SK-N-SH (cell line): ENCODE measurements around the gene SERTAD2. TPM values are rescaled to one million over a fixed set of nuclear protein-coding genes. Genes with fewer than 3 reads are reported as not detected.

Experiments used
- CTCF ChIA-PET: fragments of 300-600, 350-600 bp; formaldehyde crosslinking; extraction: SDS; loops from one replicate; lab custom pipeline; 2021; lab: Yijun Ruan, JAX
- POLR2A ChIA-PET: fragments of 350-600 bp; sonication (Branson Sonifier 250); formaldehyde crosslinking; extraction: SDS; loops from one replicate; lab custom pipeline; 2020; ENCODE audit warnings: antibody characterized with exemption, inconsistent platforms; lab: Yijun Ruan, JAX
- DNase-seq: peaks from one replicate; pipeline ENCODE4 v3.0.0; 2012
- H2AFZ ChIP-seq: fragments of 200-600 bp; sonication (generic); 2 replicates; pipeline ENCODE4 v1.8.1; 2016; ENCODE audit warnings: antibody characterized with exemption, mild to moderate bottlenecking, low read depth
- H3F3A ChIP-seq: fragments of 200-600 bp; sonication (generic); replicated peaks from 2 replicates; pipeline ENCODE3; 2016; ENCODE audit warnings: antibody characterized with exemption, mild to moderate bottlenecking; ENCODE audit not compliant: insufficient read depth
- H3K27ac ChIP-seq, 2 experiments: fragments of 200-500 bp in 1 of 2; fragments of 200-600 bp in 1 of 2; sonication (Bioruptor generic) in 1 of 2; sonication (generic), shearing (Covaris generic) in 1 of 2; 2 replicates each; pipeline versions ENCODE4 v1.5.1 to v1.6.1; 2014 to 2016; ENCODE audit warnings: low read depth in 2 of 2, inconsistent platforms in 1 of 2, low read length in 1 of 2, mild to moderate bottlenecking in 1 of 2, mixed read lengths in 1 of 2
- H3K27me3 ChIP-seq: fragments of 200-600 bp; sonication (generic), shearing (Covaris generic); 2 replicates; pipeline ENCODE4 v1.6.1; 2016; ENCODE audit warnings: mixed run types; ENCODE audit not compliant: insufficient read depth
- H3K36me3 ChIP-seq, 2 experiments: fragments of 200-500 bp in 1 of 2; fragments of 200-600 bp in 1 of 2; sonication (Bioruptor generic) in 1 of 2; sonication (generic) in 1 of 2; replicated peaks in 1 of 2; 2 replicates each; pipeline versions ENCODE3 to v1.5.1; 2014 to 2016; ENCODE audit warnings: low read length in 1 of 2, mild to moderate bottlenecking in 1 of 2; ENCODE audit not compliant: insufficient read depth in 2 of 2, control insufficient read depth in 1 of 2
- H3K4me1 ChIP-seq, 2 experiments: fragments of 200-500 bp in 1 of 2; fragments of 200-600 bp in 1 of 2; sonication (Bioruptor generic) in 1 of 2; sonication (generic), shearing (Covaris generic) in 1 of 2; 2 replicates each; pipeline versions ENCODE4 v1.5.1 to v1.6.1; 2014 to 2016; ENCODE audit warnings: low read depth in 1 of 2, low read length in 1 of 2, mixed run types in 1 of 2; ENCODE audit not compliant: insufficient read depth in 2 of 2, control insufficient read depth in 1 of 2
- H3K4me2 ChIP-seq: fragments of 200-600 bp; sonication (generic), shearing (Covaris generic); 2 replicates; pipeline ENCODE4 v1.6.1; 2017; ENCODE audit warnings: mixed run types
- H3K4me3 ChIP-seq, 2 experiments: fragments of 200-500 bp in 1 of 2; fragments of 200-600 bp in 1 of 2; sonication (Bioruptor generic) in 1 of 2; sonication (generic), shearing (Covaris generic) in 1 of 2; 2 replicates each; pipeline versions ENCODE4 v1.5.1 to v1.8.1; 2014 to 2016; ENCODE audit warnings: low read depth in 2 of 2, inconsistent platforms in 1 of 2, low read length in 1 of 2, mild to moderate bottlenecking in 1 of 2, mixed read lengths in 1 of 2, moderate library complexity in 1 of 2
- H3K79me2 ChIP-seq: fragments of 200-600 bp; sonication (generic); 2 replicates; pipeline ENCODE4 v1.8.1; 2017; ENCODE audit warnings: mild to moderate bottlenecking; ENCODE audit not compliant: insufficient read depth
- H3K9ac ChIP-seq: fragments of 200-600 bp; sonication (generic); 2 replicates; pipeline ENCODE4 v1.6.1; 2017; ENCODE audit warnings: mixed run types
- H3K9me2 ChIP-seq: fragments of 200-600 bp; sonication (generic); 2 replicates; pipeline ENCODE4 v1.6.1; 2017; ENCODE audit warnings: mixed run types
- H3K9me3 ChIP-seq: fragments of 200-600 bp; sonication (generic); 2 replicates; pipeline ENCODE4 v1.6.1; 2017; ENCODE audit warnings: mixed run types, mild to moderate bottlenecking, moderate library complexity
- H4K20me1 ChIP-seq: fragments of 200-600 bp; sonication (generic); 2 replicates; pipeline ENCODE4 v1.6.1; 2017; ENCODE audit warnings: mild to moderate bottlenecking, mixed run types; ENCODE audit not compliant: insufficient read depth
- CHD2 ChIP-seq: fragments of 150-350 bp; IDR thresholded peaks from 2 replicates; pipeline ENCODE4 v1.6.1; 2018; ENCODE audit warnings: low read length; ENCODE audit not compliant: partially characterized antibody
- ELF1 ChIP-seq: IDR thresholded peaks from 2 replicates; pipeline ENCODE4 v1.4.0; 2012
- EP300 ChIP-seq, 2 experiments: IDR thresholded peaks; 2 replicates each; pipeline versions ENCODE4 v1.4.0 to v1.6.1; 2012; ENCODE audit warnings: borderline replicate concordance in 1 of 2, low read depth in 1 of 2, low read length in 1 of 2
- EZH2phosphoT487 ChIP-seq: fragments of 200-600 bp; sonication (generic); IDR thresholded peaks from 2 replicates; pipeline ENCODE4 v1.6.1; 2017; ENCODE audit warnings: low read depth, mixed run types, mild to moderate bottlenecking, antibody characterized with exemption, moderate library complexity, borderline replicate concordance
- FOXM1 ChIP-seq: IDR thresholded peaks from 2 replicates; pipeline ENCODE4 v1.4.0; 2012; ENCODE audit warnings: low read depth, mild to moderate bottlenecking
- GATA2 ChIP-seq: sonication (generic); formaldehyde crosslinking; IDR thresholded peaks from 2 replicates; pipeline ENCODE4 v1.5.0; 2020; ENCODE audit warnings: mild to moderate bottlenecking, missing genetic modification reagents
- MAX ChIP-seq: IDR thresholded peaks from 2 replicates; pipeline ENCODE4 v1.4.0; 2012; ENCODE audit warnings: low read depth
- MXI1 ChIP-seq: IDR thresholded peaks from 2 replicates; pipeline ENCODE4 v1.6.1; 2012; ENCODE audit warnings: mild to moderate bottlenecking, low read depth, low read length, improper control_type of control experiment
- NFIC ChIP-seq: IDR thresholded peaks from 2 replicates; pipeline ENCODE4 v1.4.0; 2012; ENCODE audit warnings: borderline replicate concordance
- NRF1 ChIP-seq: IDR thresholded peaks from 2 replicates; pipeline ENCODE4 v1.6.1; 2012; ENCODE audit warnings: low read depth, mild to moderate bottlenecking, low read length
- PBX3 ChIP-seq: IDR thresholded peaks from 2 replicates; pipeline ENCODE4; 2012
- RAD21 ChIP-seq: IDR thresholded peaks from 2 replicates; pipeline ENCODE4 v1.6.1; 2012; ENCODE audit warnings: mild to moderate bottlenecking, low read length
- REST ChIP-seq: IDR thresholded peaks from 2 replicates; pipeline ENCODE4 v1.6.1; 2012; ENCODE audit warnings: mild to moderate bottlenecking, low read depth, low read length, moderate library complexity
- RXRA ChIP-seq: IDR thresholded peaks from 2 replicates; pipeline ENCODE4 v1.4.0; 2012; ENCODE audit warnings: low read depth, mild to moderate bottlenecking, borderline replicate concordance
- SIN3A ChIP-seq: IDR thresholded peaks from 2 replicates; pipeline ENCODE4 v1.6.1; 2012; ENCODE audit warnings: low read depth, mild to moderate bottlenecking, low read length, moderate library complexity, borderline replicate concordance
- TAF1 ChIP-seq: IDR thresholded peaks from 2 replicates; pipeline ENCODE4 v1.6.1; 2012; ENCODE audit warnings: low read depth, mild to moderate bottlenecking, low read length, moderate library complexity, borderline replicate concordance
- TCF12 ChIP-seq: IDR thresholded peaks from 2 replicates; pipeline ENCODE4 v1.4.0; 2012
- YY1 ChIP-seq: IDR thresholded peaks from 2 replicates; pipeline ENCODE4 v1.4.0; 2012; ENCODE audit warnings: low read depth, mild to moderate bottlenecking
- WGBS: methylation state at CpG from one replicate; pipeline ENCODE4 v1.1.6; 2017; ENCODE audit warnings: low lambda C conversion rate; 5-methylcytosine and 5-hydroxymethylcytosine counted together
- polyA plus RNA-seq, 3 experiments: library from polyadenylated mRNA; depleted of rRNA; stranded (reverse); fragments of >200 nt; gene quantifications; 2 replicates each; pipeline ENCODE4 v1.2.3, GENCODE V29; 2012
- TF ChIP-seq, protein P1 (sequence below): fragments of 200-600 bp; sonication (generic); IDR thresholded peaks from 2 replicates; pipeline ENCODE4 v1.6.1; 2017; ENCODE audit warnings: antibody characterized with exemption, mild to moderate bottlenecking, moderate library complexity

Gene SERTAD2
- polyA plus RNA-seq, 1 of the 3 experiments (the other 2 are of a cell fraction), result 9.1 TPM

- H3K27me3 ChIP-seq, result no peaks in the 10 kb centered on the region
- no peaks in the 10 kb centered on the region for H3K9me3 ChIP-seq
- no peaks in the 10 kb centered on the region for H3K36me3 ChIP-seq
- no peak overlapping the region for H3K9ac ChIP-seq
- no peak overlapping the region for H3K27ac ChIP-seq
- no peaks in the 10 kb centered on the region for H3K9me2 ChIP-seq
- peaks cover 23% of the 10 kb centered on the region for H3F3A ChIP-seq
- WGBS, result 91% methylated on average over 2 of the region's 2 CpGs
- CTCF ChIA-PET, result interaction anchor here (1.1 to 2.1 kb wide), 4 partner anchors 11 to 175 kb away, joined by 3 to 8 read pairs (median 4); no protein-coding TSS in a partner anchor
- TF ChIP-seq RAD21 (no peak), TAF1 (no peak), EP300 (IDR thresholded peaks at IDR 0.05; ENCODE audit: borderline replicate concordance in 1 of 2, low read depth in 1 of 2, low read length in 1 of 2) (no peak), EZH2phosphoT487 (no peak), GATA2 (no peak), RXRA (no peak), CHD2 (no peak), FOXM1 (no peak), YY1 (no peak), REST (no peak)
- TF ChIP-seq, protein P1, sequence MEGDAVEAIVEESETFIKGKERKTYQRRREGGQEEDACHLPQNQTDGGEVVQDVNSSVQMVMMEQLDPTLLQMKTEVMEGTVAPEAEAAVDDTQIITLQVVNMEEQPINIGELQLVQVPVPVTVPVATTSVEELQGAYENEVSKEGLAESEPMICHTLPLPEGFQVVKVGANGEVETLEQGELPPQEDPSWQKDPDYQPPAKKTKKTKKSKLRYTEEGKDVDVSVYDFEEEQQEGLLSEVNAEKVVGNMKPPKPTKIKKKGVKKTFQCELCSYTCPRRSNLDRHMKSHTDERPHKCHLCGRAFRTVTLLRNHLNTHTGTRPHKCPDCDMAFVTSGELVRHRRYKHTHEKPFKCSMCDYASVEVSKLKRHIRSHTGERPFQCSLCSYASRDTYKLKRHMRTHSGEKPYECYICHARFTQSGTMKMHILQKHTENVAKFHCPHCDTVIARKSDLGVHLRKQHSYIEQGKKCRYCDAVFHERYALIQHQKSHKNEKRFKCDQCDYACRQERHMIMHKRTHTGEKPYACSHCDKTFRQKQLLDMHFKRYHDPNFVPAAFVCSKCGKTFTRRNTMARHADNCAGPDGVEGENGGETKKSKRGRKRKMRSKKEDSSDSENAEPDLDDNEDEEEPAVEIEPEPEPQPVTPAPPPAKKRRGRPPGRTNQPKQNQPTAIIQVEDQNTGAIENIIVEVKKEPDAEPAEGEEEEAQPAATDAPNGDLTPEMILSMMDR, result no peak
- peaks cover 9 to 21% of the 10 kb centered on the region in 2 experiments for H3K4me1 ChIP-seq
- peaks cover 3% of the 10 kb centered on the region for H4K20me1 ChIP-seq
- no peak for DNase-seq
- H2AFZ ChIP-seq, result no peak overlapping the region
- POLR2A ChIA-PET, result interaction anchor here (0.9 kb wide), 1 partner anchor 207 kb away, joined by 3 read pairs; no protein-coding TSS in a partner anchor
- H3K79me2 ChIP-seq, result peaks cover 18% of the 10 kb centered on the region
- no peak overlapping the region for H3K4me2 ChIP-seq
- H3K4me3 ChIP-seq, result no peak overlapping the region
Observed at GRCh38 chr2:64657411-64657810, 3.7 kb upstream of the SERTAD2 start.

- POLR2A ChIA-PET, result no interaction called here
- TF ChIP-seq MAX, result no peak
- no peak for TF ChIP-seq PBX3
- no peak for TF ChIP-seq NRF1
- no peak for TF ChIP-seq MXI1
- no peak for TF ChIP-seq NFIC
- TF ChIP-seq TAF1, result no peak
- no peak for TF ChIP-seq ELF1
- TF ChIP-seq TCF12, result no peak
- TF ChIP-seq, protein P1, result no peak
- TF ChIP-seq FOXM1, result no peak
- TF ChIP-seq SIN3A, result no peak
- TF ChIP-seq CHD2, result no peak
Observed at GRCh38 chr2:64656379-64656778, 2.7 kb upstream of the SERTAD2 start.

More at GRCh38 chr2:64656379-64656778, 2.7 kb upstream of the SERTAD2 start:
- H3K36me3 ChIP-seq, result no peaks in the 10 kb centered on the region
- H3K9me2 ChIP-seq, result no peaks in the 10 kb centered on the region
- no peak overlapping the region for H3K27ac ChIP-seq
- 85% methylated on average over 2 of the region's 2 CpGs for WGBS
- H3K9ac ChIP-seq, result no peak overlapping the region
- H3K79me2 ChIP-seq, result peaks cover 28% of the 10 kb centered on the region
- peaks cover 23% of the 10 kb centered on the region for H3F3A ChIP-seq
- H3K4me2 ChIP-seq, result no peak overlapping the region
- no peak overlapping the region for H2AFZ ChIP-seq
- CTCF ChIA-PET, result interaction anchor here (1.1 to 3.4 kb wide), 4 partner anchors 11 to 95 kb away, joined by 3 to 26 read pairs (median 3); no protein-coding TSS in a partner anchor
- DNase-seq, result no peak
- H3K4me3 ChIP-seq, result no peak overlapping the region
- no peaks in the 10 kb centered on the region for H3K9me3 ChIP-seq
- peaks cover 13% of the 10 kb centered on the region for H4K20me1 ChIP-seq
- no peaks in the 10 kb centered on the region for H3K27me3 ChIP-seq
- peaks cover 18% of the 10 kb centered on the region in 2 experiments for H3K4me1 ChIP-seq
